Panc1 (cell line): ENCODE measurements around the gene RIC8A.

Experiments used
- CTCF ChIP-seq: fragments of 450-650 bp; IDR thresholded peaks from 2 replicates; pipeline ENCODE4 v1.5.1; 2017; ENCODE audit warnings: mild to moderate bottlenecking
- REST ChIP-seq, 2 experiments: IDR thresholded peaks; 2 replicates each; pipeline ENCODE4 v1.6.1; 2011 to 2012; ENCODE audit warnings: low read depth in 2 of 2, control low read depth in 1 of 2, low read length in 1 of 2, mild to moderate bottlenecking in 1 of 2, moderate library complexity in 1 of 2; ENCODE audit not compliant: insufficient read depth in 1 of 2

GRCh38 chr11:210803-211180 lies 3.3 kb downstream of the RIC8A start:
- no peak for TF ChIP-seq CTCF
- no peak for TF ChIP-seq REST (IDR thresholded peaks at IDR 0.05; ENCODE audit: insufficient read depth in 1 of 2, low read depth in 2 of 2, low read length in 1 of 2)
